GM12874 (cell line): ENCODE data around the gene FXR2.

Experiments used
- CTCF ChIP-seq: IDR thresholded peaks from 2 replicates; pipeline ENCODE4 v1.5.1; 2011; ENCODE audit warnings: low read depth, mild to moderate bottlenecking, control low read depth, low read length, moderate library complexity; ENCODE audit not compliant: insufficient read depth

Gene FXR2

DNA sequence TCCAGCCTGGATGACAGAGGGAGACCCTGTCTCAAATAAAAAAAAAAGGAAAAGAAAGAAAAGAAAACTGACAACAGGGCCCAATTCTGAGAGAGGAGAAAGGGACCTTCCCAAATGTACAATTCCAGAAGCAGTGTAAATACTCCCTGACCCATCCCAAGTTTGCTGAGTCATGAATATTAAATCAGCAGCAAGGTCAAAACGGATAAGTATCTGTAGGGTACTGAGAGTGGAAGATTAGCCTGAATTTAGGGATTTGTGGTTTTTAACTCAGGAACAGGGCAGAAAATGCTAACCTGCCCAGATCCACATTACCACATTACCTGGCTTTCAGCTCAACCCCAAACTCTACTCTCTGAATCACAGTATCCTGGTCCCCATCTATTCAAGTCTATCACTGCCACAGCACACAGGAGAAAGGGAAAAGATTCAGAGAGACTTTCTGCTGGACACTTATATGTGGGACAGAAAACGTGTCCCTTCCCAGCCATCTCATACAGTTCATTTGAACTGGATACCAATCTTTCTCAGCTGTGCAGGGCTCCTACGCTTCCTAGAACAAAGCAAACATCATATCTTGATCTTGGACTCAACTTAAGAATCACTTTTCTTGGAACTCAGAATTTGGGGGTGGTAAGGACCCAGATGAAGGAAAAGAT, 2.9 kb downstream of the FXR2 start:
- no peak for TF ChIP-seq CTCF

GRCh38 chr17:7610641-7611040, 4.1 kb downstream of the FXR2 start:
- TF ChIP-seq CTCF = no peak

GRCh38 chr17:7606280-7606679, 8.4 kb downstream of the FXR2 start:
- no peak for TF ChIP-seq CTCF

GRCh38 chr17:7593296-7593695, 21.4 kb downstream of the FXR2 start:
- TF ChIP-seq CTCF = no peak

DNA sequence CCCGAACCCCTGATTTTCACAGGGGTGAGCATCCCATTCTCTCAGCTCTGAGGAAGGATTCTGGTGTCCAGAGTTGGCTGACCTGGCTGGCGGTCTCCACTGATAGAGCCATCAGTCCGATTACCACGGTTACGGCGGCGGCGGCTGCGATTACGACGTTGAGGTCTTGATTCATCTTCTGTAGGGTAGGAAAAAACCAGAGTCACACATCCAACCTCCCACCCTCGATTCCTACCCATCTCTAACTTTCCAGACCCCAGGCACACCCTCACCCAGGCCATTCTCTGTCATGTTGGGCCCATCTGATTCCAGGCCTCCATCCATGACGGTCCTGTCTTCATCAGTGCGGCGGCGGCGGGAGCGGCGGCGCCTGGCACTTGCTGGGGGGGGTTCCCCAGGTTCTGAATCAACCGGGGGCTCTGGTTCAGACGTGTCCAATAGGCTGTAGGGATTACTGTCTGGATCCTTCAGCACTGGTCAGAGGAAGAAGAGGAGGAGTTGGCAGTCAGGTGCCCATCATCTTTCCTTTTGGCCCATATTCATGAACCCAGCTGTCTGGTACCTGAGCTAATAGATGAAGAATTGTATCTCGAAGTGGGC, 22.2 kb downstream of the FXR2 start:
- no peak for TF ChIP-seq CTCF

DNA sequence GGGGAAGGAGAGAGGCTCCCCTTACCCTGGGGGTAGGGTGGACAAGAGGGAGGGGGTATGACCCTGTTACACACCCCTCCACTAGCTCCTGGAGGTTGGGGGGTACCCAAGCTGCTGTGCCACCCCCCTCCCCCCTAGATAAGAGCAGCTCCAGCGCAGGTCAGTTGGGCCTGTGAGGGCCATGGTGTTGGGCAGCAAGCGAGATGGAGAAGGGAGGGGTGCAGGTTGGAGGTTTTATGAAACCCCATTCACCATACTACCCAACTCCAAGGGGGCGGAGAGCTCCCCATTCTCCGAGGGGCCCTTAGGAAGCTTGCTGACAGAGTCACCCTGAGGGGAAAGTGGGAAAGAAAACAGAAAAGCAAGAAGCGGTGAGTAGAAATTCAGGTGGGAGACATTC, 23.1 kb downstream of the FXR2 start:
- no peak for TF ChIP-seq CTCF

DNA sequence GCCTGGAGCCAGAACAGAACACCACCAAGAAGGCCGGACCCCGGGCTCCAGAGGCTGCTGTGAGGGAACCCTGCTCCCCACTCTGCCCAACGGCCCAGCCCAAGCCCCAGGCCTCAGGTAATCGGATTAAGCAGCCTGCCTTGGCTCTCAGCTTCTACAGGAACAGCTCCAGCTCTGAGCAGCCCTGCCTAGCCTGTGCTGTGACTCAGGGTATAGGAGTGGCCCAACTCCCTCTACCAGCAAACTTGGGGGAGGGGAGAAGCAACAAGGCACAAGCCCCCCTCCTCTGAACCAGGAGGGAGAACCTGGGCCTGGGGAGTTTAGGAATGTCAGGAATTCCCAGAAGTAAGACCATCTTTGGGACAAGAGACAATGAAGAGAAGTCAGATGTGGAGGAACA, 24.0 kb downstream of the FXR2 start:
- no peak for TF ChIP-seq CTCF
